Measurements from ENCODE around the gene NGLY1.

DNA sequence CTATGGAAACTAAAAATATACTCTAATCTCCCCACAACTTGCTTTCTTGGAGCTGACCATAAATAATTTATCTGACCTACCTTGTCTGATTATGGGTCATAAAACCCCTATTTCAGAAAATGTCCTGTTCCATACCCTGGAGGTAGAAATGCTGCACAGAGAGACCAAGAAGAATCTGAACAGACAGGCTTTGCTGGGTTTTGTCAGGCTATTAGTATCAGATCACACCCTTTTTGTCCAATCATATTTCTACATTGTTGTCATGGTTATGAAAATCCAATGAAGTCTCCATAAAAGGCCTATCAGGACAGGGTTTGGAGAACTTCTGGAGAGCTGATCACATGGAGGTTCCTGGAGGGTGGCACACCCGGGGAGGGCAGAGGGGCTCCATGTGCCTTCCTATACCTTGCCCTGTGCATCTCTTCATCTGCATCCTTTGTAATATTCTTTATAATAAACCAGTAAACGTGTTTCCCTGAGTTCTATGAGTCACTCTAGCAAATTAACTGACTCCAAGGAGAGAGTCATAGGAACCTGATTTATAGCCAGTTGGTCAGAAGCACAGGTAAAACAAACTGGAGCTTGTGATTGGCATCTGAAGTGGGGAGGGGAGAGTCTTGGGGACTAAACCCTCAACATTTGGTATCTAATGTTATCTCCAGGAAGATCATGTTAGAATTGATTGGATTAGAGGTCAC lies 58.1 kb downstream of the NGLY1 start:
- TF ChIP-seq CTCF (IDR thresholded peaks at IDR 0.05) = no peak
- TF ChIP-seq POLR2A (IDR thresholded peaks at IDR 0.05) = no peak
- TF ChIP-seq EP300 (IDR thresholded peaks at IDR 0.05) = no peak

Measured in tibial nerve (tissue), 4 donors.